ENCODE results near the gene TLE1. TPM values are rescaled to one million over a fixed set of nuclear protein-coding genes. Genes with fewer than 3 reads are reported as not detected.
"Not testable (repeated sequence)": the region's sequence is repeated elsewhere in the genome, so short reads cannot be mapped to it uniquely, and the experiment has no call there.

TLE1 gene
- total and polyA plus RNA-seq, 10 of the 15 experiments (the other 5 are each of a cell fraction or from before 2014, with no cell fraction given): 0.04 to 0.23 (median 0.10) TPM; not detected in 6

DNA sequence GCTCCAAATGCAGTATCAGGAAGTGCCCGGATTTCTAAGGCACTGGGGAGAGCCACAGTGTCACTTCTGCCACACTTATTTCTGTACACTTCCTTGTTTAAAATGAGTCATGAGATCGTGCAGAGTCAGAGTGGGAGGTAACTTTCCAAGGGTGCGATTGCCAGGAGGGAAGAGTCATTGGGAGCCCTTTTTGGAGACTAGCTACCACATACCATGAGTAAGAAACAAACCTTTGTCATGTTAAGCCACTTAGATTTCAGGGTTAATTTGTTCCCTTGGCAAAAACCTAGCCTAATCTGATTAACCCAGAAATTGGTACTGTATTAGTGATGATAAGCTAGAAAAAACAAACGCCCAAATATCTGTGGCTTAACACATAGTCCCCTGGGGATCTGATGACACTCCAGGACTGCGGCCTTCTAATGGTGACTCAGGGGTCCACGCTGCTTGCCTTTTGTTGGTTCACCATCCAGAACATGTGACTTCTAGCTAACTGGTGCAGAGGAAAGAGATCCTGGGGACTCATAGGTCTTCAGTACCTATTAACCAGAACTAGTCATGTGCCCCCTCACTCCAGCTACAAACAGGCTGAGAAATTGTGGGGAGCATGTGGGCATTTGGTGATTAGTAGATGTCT lies 48.6 kb upstream of the TLE1 start:
- no peak for ATAC-seq

GRCh38 chr9:81730498-81730897 lies 41.2 kb upstream of the TLE1 start:
- H3K79me2 ChIP-seq (ENCODE audit: control insufficient read depth, insufficient read depth, low read length); H3K9ac ChIP-seq (ENCODE audit: control insufficient read depth, insufficient read depth, low read length); H3K36me3 ChIP-seq (ENCODE audit: control insufficient read depth in 2 of 2, insufficient read depth in 2 of 2, low read length in 1 of 2); in situ Hi-C loops (cut with MboI); H4K20me1 ChIP-seq (ENCODE audit: control insufficient read depth, insufficient read depth); BruUV-seq (replicated peaks); RAD21 ChIA-PET (ENCODE audit: unreplicated experiment); DNase-seq (ENCODE audit: low read depth, low spot score); intact Hi-C loops (cut with micrococcal nuclease; ENCODE audit: unreplicated experiment); H2AFZ ChIP-seq (ENCODE audit: control insufficient read depth, low read depth, low read length); H3K4me2 ChIP-seq (ENCODE audit: control insufficient read depth, insufficient read depth); H3K27me3 ChIP-seq (replicated peaks in 1 of 2; ENCODE audit: control insufficient read depth in 2 of 2, insufficient read depth in 2 of 2, low read length in 1 of 2); POLR2A ChIA-PET; SMC1A ChIA-PET (ENCODE audit: uncharacterized antibody, unreplicated experiment); FAIRE-seq; CTCF ChIA-PET; H3K4me1 ChIP-seq (ENCODE audit: control insufficient read depth, insufficient read depth, low read length); H3K4me3 ChIP-seq; H3K27ac ChIP-seq (ENCODE audit: control insufficient read depth, insufficient read depth); H3K9me3 ChIP-seq (replicated peaks; ENCODE audit: control insufficient read depth, insufficient read depth, low read length); ATAC-seq: not testable (repeated sequence)
- 62% methylated on average over 3 of the region's 3 CpGs for WGBS (ENCODE audit: insufficient coverage, insufficient replicate concordance, low lambda C conversion rate, missing lambda C conversion rate)

More for the DNA sequence above, 48.6 kb upstream of the TLE1 start:
- in situ Hi-C loops (cut with MboI): no loop called here
- H2AFZ ChIP-seq (ENCODE audit: control insufficient read depth, low read depth, low read length): no peak overlapping the region
- H3K27me3 ChIP-seq (replicated peaks in 1 of 2; ENCODE audit: control insufficient read depth in 2 of 2, insufficient read depth in 2 of 2, low read length in 1 of 2): no peaks in the 10 kb centered on the region
- DNase-seq (ENCODE audit: low read depth, low spot score) (no peak), FAIRE-seq (no peak)
- H3K4me1 ChIP-seq (ENCODE audit: control insufficient read depth, insufficient read depth, low read length): no peaks in the 10 kb centered on the region
- 8% methylated on average over 6 of the region's 6 CpGs for WGBS (ENCODE audit: insufficient coverage, insufficient replicate concordance, low lambda C conversion rate, missing lambda C conversion rate)
- POLR2A ChIA-PET: no interaction called here
- no peaks in the 10 kb centered on the region for H3K79me2 ChIP-seq (ENCODE audit: control insufficient read depth, insufficient read depth, low read length)
- H3K9ac ChIP-seq (ENCODE audit: control insufficient read depth, insufficient read depth, low read length): no peak overlapping the region
- H3K4me3 ChIP-seq: no peak overlapping the region
- intact Hi-C loops (cut with micrococcal nuclease; ENCODE audit: unreplicated experiment): no loop called here
- H3K4me2 ChIP-seq (ENCODE audit: control insufficient read depth, insufficient read depth): no peak overlapping the region
- H4K20me1 ChIP-seq (ENCODE audit: control insufficient read depth, insufficient read depth): no peaks in the 10 kb centered on the region
- CTCF ChIA-PET: no interaction called here
- BruUV-seq (replicated peaks): no TSS peak
- TF ChIP-seq ZSCAN29 (IDR thresholded peaks at IDR 0.05): no peak
- H3K27ac ChIP-seq (ENCODE audit: control insufficient read depth, insufficient read depth): no peak overlapping the region
- H3K36me3 ChIP-seq (ENCODE audit: control insufficient read depth in 2 of 2, insufficient read depth in 2 of 2, low read length in 1 of 2): no peaks in the 10 kb centered on the region
- RAD21 ChIA-PET (ENCODE audit: unreplicated experiment): no interaction called here
- H3K9me3 ChIP-seq (replicated peaks; ENCODE audit: control insufficient read depth, insufficient read depth, low read length): no peaks in the 10 kb centered on the region
- SMC1A ChIA-PET (ENCODE audit: uncharacterized antibody, unreplicated experiment): no interaction called here

Data from GM12878 (cell line).